HG03565 (cell line): ENCODE measurements around the gene OSBPL1A.

Experiments used
- ATAC-seq: cut with Tn5 transposase; IDR thresholded peaks from one replicate; pipeline ENCODE4 v1.9.1; 2021; ENCODE audit warnings: mild to moderate bottlenecking, moderate library complexity; ENCODE audit not compliant: unreplicated experiment

Gene OSBPL1A

GRCh38 chr18:24138409-24138788 is 259.2 kb downstream of the OSBPL1A start:
- no peak for ATAC-seq

- no peak for ATAC-seq
These were observed 260.7 kb downstream of the OSBPL1A start for GRCh38 chr18:24136967-24137373.

- no peak for ATAC-seq
These were observed 267.1 kb downstream of the OSBPL1A start for GRCh38 chr18:24130494-24130893.

- ATAC-seq: no peak
These were observed 268.9 kb downstream of the OSBPL1A start for GRCh38 chr18:24128700-24129099.

GRCh38 chr18:24127735-24128134 is 269.9 kb downstream of the OSBPL1A start:
- no peak for ATAC-seq

- no peak for ATAC-seq
These were observed 271.3 kb downstream of the OSBPL1A start for GRCh38 chr18:24126155-24126961.

GRCh38 chr18:24121625-24122024 is 276.0 kb downstream of the OSBPL1A start:
- ATAC-seq: no peak

- ATAC-seq: no peak
These were observed 276.9 kb downstream of the OSBPL1A start for GRCh38 chr18:24120676-24121075.

- peak; percentile 60 for ATAC-seq
These were observed 278.7 kb downstream of the OSBPL1A start for GRCh38 chr18:24118750-24119577.

- no peak for ATAC-seq
These were observed 282.0 kb downstream of the OSBPL1A start for GRCh38 chr18:24115628-24116027.

GRCh38 chr18:24114924-24115549 is 282.6 kb downstream of the OSBPL1A start:
- ATAC-seq: no peak

GRCh38 chr18:24112874-24113615 is 284.6 kb downstream of the OSBPL1A start:
- no peak for ATAC-seq

GRCh38 chr18:24112464-24112863 is 285.2 kb downstream of the OSBPL1A start:
- no peak for ATAC-seq
